ENCODE measurements around the gene SMYD4.
"Not testable (repeated sequence)": the region's sequence is repeated elsewhere in the genome, so short reads cannot be mapped to it uniquely, and the experiment has no call there.

SMYD4 gene

DNA sequence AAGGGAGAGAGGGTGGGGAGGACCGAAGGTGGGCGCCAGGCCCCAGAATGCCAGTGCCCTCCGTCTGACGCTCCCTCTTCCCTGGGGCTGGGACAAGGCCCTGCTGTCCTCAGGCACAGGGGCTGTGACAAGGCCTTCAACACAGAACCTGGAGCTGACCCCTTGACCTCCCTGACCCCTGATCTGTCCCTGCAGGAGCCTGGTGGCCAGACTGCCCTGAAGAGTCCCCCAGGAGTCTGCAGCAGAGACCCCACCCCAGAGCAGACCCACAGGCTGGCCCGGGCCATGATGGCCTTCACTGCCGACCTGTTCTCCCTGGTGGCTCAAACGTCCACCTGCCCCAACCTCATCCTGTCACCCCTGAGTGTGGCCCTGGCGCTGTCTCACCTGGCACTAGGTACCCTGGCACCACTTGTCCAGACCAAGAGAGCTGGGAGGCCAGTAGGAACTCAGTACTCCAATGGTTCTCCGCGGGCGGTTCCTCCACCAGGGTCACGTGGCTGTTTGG is 84.1 kb downstream of the SMYD4 start:
- no peak overlapping the region for H3K4me3 Mint-ChIP-seq
- no peaks in the 10 kb centered on the region for H3K27me3 Mint-ChIP-seq
- ATAC-seq (ENCODE audit: low read depth) = no peak
- peaks cover 8% of the 10 kb centered on the region for H3K4me1 Mint-ChIP-seq
- H3K27ac Mint-ChIP-seq = no peak overlapping the region
- DNase-seq (ENCODE audit: low spot score in 2 of 2) = no peak
- peaks cover 2% of the 10 kb centered on the region for H3K36me3 Mint-ChIP-seq
- no peaks in the 10 kb centered on the region for H3K9me3 Mint-ChIP-seq

DNA sequence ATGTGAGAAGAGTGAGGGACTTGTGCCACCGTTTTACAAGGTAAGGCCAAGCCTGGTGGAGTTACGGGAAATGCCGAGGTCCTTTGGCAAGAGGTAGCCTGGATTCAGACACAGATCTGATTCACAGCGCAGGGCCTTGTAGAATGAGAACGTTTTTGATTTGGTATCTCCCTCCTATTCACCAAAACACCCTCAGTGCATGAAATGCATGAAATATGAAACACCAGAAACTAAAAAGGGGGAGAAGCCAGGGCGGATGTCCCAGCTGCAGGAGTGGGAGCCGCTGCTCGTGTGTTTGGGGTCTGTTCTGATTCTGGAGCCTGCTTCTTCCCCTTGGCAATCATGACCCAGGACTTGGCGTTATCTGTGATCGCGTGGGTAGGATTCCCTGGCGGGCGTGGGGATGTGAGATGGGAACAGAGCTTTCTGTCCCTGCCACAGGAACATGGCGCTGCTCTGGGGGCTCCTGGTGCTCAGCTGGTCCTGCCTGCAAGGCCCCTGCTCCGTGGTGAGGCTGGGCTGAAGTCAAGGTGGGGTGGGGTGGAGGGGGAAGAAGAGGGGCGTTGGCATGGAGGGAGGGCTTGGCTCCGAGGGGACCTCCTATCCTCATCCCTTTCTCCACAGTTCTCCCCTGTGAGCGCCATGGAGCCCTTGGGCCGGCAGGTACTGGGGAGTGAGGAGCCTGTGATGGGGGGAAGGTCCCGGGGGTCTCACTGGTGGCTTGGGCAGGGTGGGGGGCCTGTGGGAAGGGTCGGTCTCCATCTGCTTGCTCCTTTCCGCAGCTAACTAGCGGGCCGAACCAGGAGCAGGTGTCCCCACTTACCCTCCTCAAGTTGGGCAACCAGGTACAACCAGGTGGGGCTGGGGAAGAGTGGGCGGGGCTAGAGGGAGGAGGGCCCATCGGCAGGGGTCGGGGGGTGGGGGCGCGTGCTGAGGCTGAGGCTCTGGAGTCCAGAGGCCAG is 84.9 kb downstream of the SMYD4 start:
- H3K27me3 Mint-ChIP-seq = no peaks in the 10 kb centered on the region
- DNase-seq (ENCODE audit: low spot score in 2 of 2) (no peak), ATAC-seq (ENCODE audit: low read depth) (no peak)
- no peaks in the 10 kb centered on the region for H3K9me3 Mint-ChIP-seq
- no peak overlapping the region for H3K27ac Mint-ChIP-seq
- H3K36me3 Mint-ChIP-seq = peaks cover 2% of the 10 kb centered on the region
- H3K4me3 Mint-ChIP-seq = no peak overlapping the region
- peaks cover 8% of the 10 kb centered on the region for H3K4me1 Mint-ChIP-seq

DNA sequence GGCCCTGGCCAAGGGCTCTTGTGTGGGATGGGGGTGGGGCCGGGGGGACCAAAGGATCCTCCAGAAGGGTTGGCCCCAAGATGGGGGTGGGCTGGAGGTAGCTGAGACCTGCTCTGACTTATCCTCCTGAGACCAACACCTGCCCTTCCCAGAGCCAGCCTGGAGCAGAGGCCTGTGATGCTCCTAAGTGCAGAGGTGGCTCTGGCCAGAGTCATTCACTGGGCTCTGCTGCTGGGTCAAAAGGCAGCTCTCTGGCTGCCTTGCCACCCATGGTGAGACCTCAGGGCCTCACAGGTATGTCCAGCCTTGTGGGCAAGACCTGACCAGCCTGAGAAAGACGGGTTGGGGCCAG is 86.6 kb downstream of the SMYD4 start:
- no peaks in the 10 kb centered on the region for H3K9me3 Mint-ChIP-seq
- H3K27me3 Mint-ChIP-seq = no peaks in the 10 kb centered on the region
- peaks cover 6% of the 10 kb centered on the region for H3K4me1 Mint-ChIP-seq
- no peak overlapping the region for H3K4me3 Mint-ChIP-seq
- ATAC-seq (ENCODE audit: low read depth) (no peak), DNase-seq (ENCODE audit: low spot score in 2 of 2) (no peak)
- H3K36me3 Mint-ChIP-seq = peaks cover 8% of the 10 kb centered on the region
- no peak overlapping the region for H3K27ac Mint-ChIP-seq

DNA sequence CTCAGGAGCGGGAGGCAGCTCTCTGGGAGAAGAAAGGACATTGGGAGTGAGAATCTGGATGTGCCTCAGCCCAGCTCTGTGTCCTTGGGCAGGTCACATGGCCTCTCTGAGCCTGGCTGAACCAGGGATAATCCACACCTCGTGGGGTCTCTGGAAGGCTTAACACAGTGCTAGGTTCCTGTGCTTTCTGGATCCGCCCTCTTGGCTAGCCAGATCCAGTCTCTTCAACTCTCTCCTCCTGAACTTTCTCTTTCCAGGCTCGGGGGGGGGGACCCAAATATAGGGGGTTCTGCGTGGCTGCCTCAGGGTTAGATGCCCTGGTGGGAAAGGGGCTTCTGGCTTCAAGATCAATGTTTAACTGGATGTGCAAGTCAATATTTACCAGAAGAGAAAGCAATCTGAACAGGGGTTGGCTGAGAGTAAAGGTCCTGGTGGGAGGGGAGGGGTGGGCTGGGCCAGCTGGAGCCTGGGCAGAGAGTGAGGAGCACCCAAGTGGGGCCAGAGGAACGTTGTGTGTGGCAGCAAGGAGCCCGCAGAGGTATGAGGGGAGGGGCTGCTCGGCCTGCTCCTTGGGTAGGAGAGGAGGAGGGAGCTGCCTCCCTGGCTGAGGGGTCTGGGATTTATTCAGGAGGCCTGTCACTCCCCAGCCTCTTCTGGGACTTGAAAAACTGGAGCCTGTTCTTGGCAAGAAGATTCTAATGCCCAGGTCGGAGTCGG is 87.2 kb downstream of the SMYD4 start, which contains the start of gene SERPINF2:
Gene SERPINF2 (plus strand): TSS at position 501 of the 717 bp plus-strand sequence. CDS start 2,125 bp downstream, outside the sequence.
- DNase-seq (ENCODE audit: low spot score in 2 of 2) (no peak), ATAC-seq (ENCODE audit: low read depth) (no peak)
- Mint-ChIP-seq H3K36me3 (peaks cover 13% of the 10 kb centered on the region), H3K9me3 (no peaks in the 10 kb centered on the region), H3K27ac (no peak within 1 kb of the TSS), H3K4me1 (peaks cover 6% of the 10 kb centered on the region), H3K27me3 (no peaks in the 10 kb centered on the region), H3K4me3 (no peak within 1 kb of the TSS)

DNA sequence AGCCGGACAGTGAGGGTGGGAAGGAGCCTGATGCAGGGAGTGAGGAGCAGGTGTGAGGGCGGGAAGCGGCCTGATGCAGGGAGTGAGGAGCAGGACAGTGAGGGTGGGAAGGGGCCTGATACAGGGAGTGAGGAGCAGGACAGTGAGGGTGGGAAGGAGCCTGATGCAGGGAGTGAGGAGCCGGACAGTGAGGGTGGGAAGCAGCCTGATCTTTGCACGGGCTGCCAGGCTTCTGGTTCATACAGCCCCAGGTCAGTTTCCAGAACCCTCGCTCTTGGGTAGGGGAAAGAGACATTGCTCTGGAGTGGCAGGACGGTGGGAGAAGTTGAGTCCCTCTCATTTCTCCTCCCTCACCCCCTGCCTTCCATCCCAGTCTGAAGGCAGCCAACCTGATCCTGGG is 87.8 kb downstream of the SMYD4 start:
- not testable (repeated sequence) for H3K27ac Mint-ChIP-seq; H3K27me3 Mint-ChIP-seq; DNase-seq (ENCODE audit: low spot score in 2 of 2); H3K4me3 Mint-ChIP-seq; H3K9me3 Mint-ChIP-seq; H3K4me1 Mint-ChIP-seq; ATAC-seq (ENCODE audit: low read depth)
- H3K36me3 Mint-ChIP-seq = peaks cover 19% of the 10 kb centered on the region

DNA sequence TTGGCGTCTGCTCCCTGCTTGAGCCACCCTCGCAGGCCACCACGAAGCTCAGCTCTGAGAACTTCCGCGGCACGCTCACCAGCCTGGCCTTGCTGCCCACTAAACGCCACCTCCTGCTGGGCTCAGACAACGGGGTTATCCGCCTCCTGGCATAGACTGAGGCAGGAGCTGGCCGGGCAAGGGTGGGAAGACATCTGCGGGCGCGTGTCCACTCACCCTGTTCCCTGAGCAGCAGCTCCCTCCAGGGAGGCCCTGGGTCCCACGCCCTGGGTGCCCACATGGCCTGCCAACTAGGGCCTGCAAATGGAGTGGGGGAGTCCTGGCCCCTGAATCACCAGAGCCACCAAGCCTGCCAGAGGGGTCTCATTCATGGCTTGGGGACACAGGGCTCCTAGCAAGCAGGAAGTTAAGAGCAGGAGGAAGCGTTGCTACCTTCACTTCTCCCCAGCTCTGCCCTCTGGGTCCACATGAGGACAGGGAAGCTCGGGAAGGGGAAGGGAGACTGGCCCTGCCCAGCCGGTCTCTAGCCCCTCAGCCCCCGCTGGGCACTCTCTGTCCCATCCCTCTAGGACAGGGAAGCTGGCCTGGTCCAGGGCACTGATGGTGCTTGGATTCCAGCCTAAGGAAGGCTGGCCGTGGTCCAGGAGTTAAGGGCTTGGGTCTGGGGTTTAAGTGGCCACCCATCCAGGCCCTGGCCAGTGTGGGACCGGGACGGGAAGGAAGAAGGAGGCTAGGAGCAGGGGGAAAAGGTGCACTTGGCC is 92.0 kb downstream of the SMYD4 start:
- Mint-ChIP-seq H3K4me3 (no peak overlapping the region), H3K36me3 (peaks cover 28% of the 10 kb centered on the region), H3K27ac (no peak overlapping the region), H3K27me3 (no peaks in the 10 kb centered on the region), H3K9me3 (no peaks in the 10 kb centered on the region), H3K4me1 (peaks cover 16% of the 10 kb centered on the region)
- DNase-seq (ENCODE audit: low spot score in 2 of 2) = no peak
- no peak for ATAC-seq (ENCODE audit: low read depth)

DNA sequence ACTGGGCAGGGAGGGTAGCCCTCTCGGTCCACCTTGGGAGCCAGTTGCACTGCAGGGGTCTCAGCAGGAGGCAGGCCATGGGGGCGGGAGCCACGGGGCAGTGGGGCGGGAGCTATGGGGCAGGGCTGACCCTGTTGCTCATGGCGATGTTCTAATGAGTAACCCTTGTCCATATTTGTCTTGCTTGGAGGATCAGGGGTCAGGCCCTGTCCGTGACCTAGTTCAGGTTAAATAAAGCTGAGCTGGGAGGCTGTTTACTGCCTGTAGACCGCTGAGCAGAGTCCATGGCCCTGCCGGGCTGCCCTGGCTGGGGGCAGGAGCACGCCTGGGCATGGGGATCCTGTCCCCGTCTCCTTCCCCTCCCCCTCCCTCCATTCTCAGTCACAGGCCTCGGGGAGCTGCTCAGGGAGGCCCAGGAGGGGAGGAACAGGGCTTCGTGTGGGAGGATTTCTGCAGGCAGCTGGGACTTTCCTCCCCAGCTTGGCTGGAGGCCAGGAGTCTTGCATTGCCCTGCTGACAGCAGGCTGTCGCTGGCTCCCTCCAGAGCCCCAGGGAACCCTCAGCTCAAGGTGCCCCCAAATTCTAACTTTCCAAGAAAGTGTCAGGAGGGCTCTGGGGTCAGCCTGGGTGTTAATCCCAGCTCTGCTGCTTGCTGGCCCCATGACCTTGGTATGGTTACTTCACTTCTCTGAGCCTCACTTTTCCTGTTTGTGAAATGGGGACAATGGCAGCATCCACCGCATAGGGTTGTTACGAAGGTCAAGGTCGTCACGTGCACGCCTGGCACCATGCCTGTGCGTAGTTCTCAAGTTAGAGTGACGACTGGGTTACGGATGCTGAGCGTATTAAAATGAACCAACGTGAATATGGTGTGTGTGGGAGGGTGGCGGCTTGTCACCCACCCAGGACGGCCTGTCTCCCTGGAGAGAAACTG is 93.1 kb downstream of the SMYD4 start:
- DNase-seq (ENCODE audit: low spot score in 2 of 2) (no peak), ATAC-seq (ENCODE audit: low read depth) (no peak)
- Mint-ChIP-seq H3K4me1 (peaks cover 16% of the 10 kb centered on the region), H3K4me3 (no peak overlapping the region), H3K27me3 (no peaks in the 10 kb centered on the region), H3K27ac (no peak overlapping the region), H3K9me3 (no peaks in the 10 kb centered on the region), H3K36me3 (peaks cover 30% of the 10 kb centered on the region)

DNA sequence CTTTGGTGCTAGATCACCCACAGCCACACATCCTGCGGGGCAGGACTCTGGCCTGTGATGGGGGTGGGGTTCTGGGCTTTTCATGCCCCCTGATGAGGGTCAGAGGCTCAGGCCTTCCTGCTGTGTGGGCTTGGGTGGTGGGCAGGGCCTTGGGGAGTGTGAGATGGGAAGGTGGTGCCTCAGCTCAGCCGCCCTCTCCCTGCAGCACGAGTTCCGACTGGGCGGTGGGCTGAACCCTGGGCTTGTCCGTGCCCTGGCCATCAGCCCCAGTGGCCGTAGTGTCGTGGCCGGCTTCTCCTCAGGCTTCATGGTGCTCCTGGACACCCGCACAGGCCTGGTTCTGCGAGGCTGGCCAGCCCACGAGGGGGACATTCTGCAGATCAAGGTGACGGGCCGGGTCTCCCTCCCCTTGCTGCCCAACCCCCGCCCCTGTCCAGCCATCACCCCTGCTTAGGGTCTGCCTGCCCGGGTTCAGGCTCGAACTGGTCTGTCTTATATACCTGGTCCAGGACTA is 93.8 kb downstream of the SMYD4 start:
- ATAC-seq (ENCODE audit: low read depth) (no peak), DNase-seq (ENCODE audit: low spot score in 2 of 2) (no peak)
- H3K36me3 Mint-ChIP-seq = peaks cover 29% of the 10 kb centered on the region

DNA sequence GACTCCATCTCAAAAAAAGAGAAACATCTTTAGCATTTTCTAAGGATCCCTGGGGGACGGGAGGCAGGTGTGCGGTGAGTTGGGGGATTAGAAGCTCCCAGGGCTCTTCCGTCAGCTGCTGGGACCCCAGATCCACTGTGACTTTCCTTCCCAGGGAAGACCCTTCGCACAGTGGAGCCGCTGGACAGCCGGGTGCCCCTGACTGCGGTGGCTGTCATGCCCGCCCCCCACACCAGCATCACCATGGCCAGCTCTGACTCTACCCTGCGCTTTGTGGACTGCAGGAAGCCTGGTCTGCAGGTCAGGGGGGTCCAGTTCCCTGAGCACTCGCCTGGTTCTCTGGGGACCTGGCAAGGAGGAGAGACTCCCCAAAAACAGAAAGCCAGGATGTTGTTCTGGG is 94.3 kb downstream of the SMYD4 start:
- Mint-ChIP-seq H3K9me3 (no peaks in the 10 kb centered on the region), H3K4me1 (peaks cover 12% of the 10 kb centered on the region), H3K4me3 (no peak overlapping the region), H3K36me3 (peaks cover 29% of the 10 kb centered on the region), H3K27ac (no peak overlapping the region), H3K27me3 (no peaks in the 10 kb centered on the region)
- ATAC-seq (ENCODE audit: low read depth) = no peak
- no peak for DNase-seq (ENCODE audit: low spot score in 2 of 2)

More for the DNA sequence above, 93.8 kb downstream of the SMYD4 start:
- H3K27me3 Mint-ChIP-seq = no peaks in the 10 kb centered on the region
- H3K27ac Mint-ChIP-seq = no peak overlapping the region
- H3K4me1 Mint-ChIP-seq = peaks cover 12% of the 10 kb centered on the region
- H3K9me3 Mint-ChIP-seq = no peaks in the 10 kb centered on the region
- no peak overlapping the region for H3K4me3 Mint-ChIP-seq

DNA sequence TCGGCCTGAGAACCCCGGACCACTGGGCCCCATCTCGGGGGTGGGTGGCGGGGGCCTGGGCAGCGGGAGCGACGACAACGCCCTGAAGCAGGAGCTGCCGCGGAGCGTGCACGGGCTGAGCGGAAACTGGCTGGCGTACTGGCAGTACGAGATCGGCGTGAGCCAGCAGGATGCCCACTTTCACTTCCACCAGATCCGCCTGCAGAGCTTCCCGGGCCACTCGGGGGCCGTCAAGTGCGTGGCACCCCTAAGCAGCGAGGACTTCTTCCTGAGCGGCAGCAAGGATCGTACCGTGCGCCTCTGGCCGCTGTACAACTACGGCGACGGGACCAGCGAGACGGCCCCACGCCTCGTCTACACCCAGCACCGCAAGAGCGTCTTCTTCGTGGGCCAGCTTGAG is 95.9 kb downstream of the SMYD4 start:
- H3K4me3 Mint-ChIP-seq = no peak overlapping the region
- peaks cover 20% of the 10 kb centered on the region for H3K4me1 Mint-ChIP-seq
- H3K36me3 Mint-ChIP-seq = peaks cover 34% of the 10 kb centered on the region
- ATAC-seq (ENCODE audit: low read depth) (peak; percentile 29), DNase-seq (ENCODE audit: low spot score in 2 of 2) (no peak)
- H3K9me3 Mint-ChIP-seq = no peaks in the 10 kb centered on the region
- H3K27me3 Mint-ChIP-seq = no peaks in the 10 kb centered on the region
- no peak overlapping the region for H3K27ac Mint-ChIP-seq

DNA sequence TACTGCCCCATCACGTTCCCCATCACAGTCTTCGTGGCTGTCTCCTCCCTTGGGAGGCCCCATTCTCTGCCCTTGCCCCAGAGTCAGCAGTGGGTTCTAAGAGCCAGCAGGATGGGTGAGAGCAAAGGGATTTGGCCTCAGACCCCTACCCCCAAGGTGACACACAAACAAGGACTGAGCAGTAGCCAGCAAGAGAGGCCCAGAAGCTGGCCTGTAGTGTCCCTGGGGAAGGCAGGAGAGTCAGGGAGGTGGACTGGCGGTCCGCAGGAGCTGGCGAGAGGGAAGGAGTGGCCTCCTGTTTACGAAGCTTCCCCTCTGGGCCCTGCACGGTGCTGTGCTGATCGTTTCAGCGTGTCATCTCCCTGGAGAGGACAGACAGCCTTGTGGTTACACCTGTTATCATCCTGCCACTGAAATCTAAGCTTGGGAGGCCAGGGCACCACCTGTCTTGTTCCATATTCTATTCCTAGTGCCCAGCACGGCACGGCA is 96.8 kb downstream of the SMYD4 start:
- Mint-ChIP-seq H3K4me3 (peak overlapping the region; percentile 68), H3K27ac (peak overlapping the region; percentile 89), H3K27me3 (no peaks in the 10 kb centered on the region), H3K9me3 (no peaks in the 10 kb centered on the region), H3K4me1 (peaks cover 24% of the 10 kb centered on the region), H3K36me3 (peaks cover 33% of the 10 kb centered on the region)
- ATAC-seq (ENCODE audit: low read depth) = peak; percentile 88
- no peak for DNase-seq (ENCODE audit: low spot score in 2 of 2)

DNA sequence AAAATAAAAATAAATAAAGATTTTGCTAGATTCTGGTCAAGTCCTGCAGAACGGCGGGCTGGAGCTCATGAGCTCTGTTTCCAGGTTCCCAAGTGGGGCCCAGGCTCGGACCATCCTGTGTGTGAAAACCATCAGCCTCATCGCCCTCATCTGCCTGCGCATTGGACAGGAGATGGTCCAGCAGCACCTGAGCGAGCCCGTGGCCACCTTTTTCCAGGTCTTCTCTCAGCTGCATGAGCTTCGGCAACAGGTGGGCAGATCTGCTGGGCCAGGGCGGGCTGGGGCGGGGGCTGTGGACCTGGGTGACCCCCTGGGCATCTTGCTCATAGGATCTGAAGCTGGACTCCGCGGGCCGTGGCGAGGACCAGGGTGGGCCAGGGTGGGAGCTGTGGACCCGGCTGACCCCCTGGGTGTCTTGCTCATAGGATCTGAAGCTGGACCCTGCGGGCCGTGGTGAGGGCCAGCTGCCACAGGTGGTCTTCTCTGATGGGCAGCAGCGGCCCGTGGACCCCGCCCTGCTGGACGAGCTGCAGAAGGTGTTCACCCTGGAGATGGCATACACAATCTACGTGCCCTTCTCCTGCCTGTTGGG is 97.4 kb downstream of the SMYD4 start:
- H3K27ac Mint-ChIP-seq = peak overlapping the region; percentile 89
- H3K9me3 Mint-ChIP-seq = no peaks in the 10 kb centered on the region
- H3K36me3 Mint-ChIP-seq = peaks cover 27% of the 10 kb centered on the region
- H3K4me3 Mint-ChIP-seq = peak overlapping the region; percentile 68
- peaks cover 24% of the 10 kb centered on the region for H3K4me1 Mint-ChIP-seq
- no peak for ATAC-seq (ENCODE audit: low read depth)
- no peak for DNase-seq (ENCODE audit: low spot score in 2 of 2)
- H3K27me3 Mint-ChIP-seq = no peaks in the 10 kb centered on the region
